ENCODE measurements around the gene TMEM108.

GRCh38 chr3:133025546-133025945 is 12.6 kb upstream of the TMEM108 start:
- TF ChIP-seq CTCF (IDR thresholded peaks at IDR 0.05) (no peak), POLR2A (IDR thresholded peaks at IDR 0.05) (no peak)

Measured in body of pancreas (tissue), 4 donors.